Neural cell (in vitro differentiated cells): ENCODE measurements around the gene CCDC85C. TPM values are rescaled to one million over a fixed set of nuclear protein-coding genes. Genes with fewer than 3 reads are reported as not detected.

Experiments
- H2AFZ ChIP-seq: fragments of 200-600, 300-800 bp; sonication (generic), shearing (Covaris generic); 2 replicates; pipeline ENCODE4 v1.6.0; 2014; ENCODE audit warnings: low read depth, mild to moderate bottlenecking, antibody characterized with exemption, low read length, moderate library complexity
- H3F3A ChIP-seq: fragments of 200-600 bp; shearing (Covaris generic); 2 replicates; pipeline ENCODE4 v1.6.1; 2016; ENCODE audit warnings: mild to moderate bottlenecking, moderate library complexity, mixed read lengths, antibody characterized with exemption, low read length; ENCODE audit not compliant: insufficient read depth, poor library complexity, severe bottlenecking
- H3K27ac ChIP-seq: fragments of 200-600, 300-800 bp; sonication (generic), shearing (Covaris generic); 2 replicates; pipeline ENCODE4 v1.5.1; 2014; ENCODE audit warnings: mild to moderate bottlenecking, low read length, moderate library complexity
- H3K27me3 ChIP-seq: fragments of 300-800, 200-600 bp; sonication (generic), shearing (Covaris generic); 2 replicates; pipeline ENCODE4 v1.6.0; 2014; ENCODE audit warnings: mild to moderate bottlenecking, low read depth, low read length, moderate library complexity; ENCODE audit not compliant: insufficient read depth
- H3K36me3 ChIP-seq: fragments of 300-800, 200-600 bp; sonication (generic), shearing (Covaris generic); 2 replicates; pipeline ENCODE4 v1.5.1; 2014; ENCODE audit warnings: mild to moderate bottlenecking, antibody characterized with exemption, low read length, moderate library complexity; ENCODE audit not compliant: insufficient read depth
- H3K4me2 ChIP-seq: fragments of 300-800, 200-600 bp; sonication (generic), shearing (Covaris generic); 2 replicates; pipeline ENCODE4 v1.6.0; 2014; ENCODE audit warnings: mild to moderate bottlenecking, low read length
- H3K4me3 ChIP-seq: fragments of 300-800, 200-600 bp; sonication (generic), shearing (Covaris generic); 2 replicates; pipeline ENCODE4 v1.5.1; 2014; ENCODE audit warnings: mild to moderate bottlenecking, low read length, moderate library complexity
- H3K79me2 ChIP-seq: fragments of 200-600 bp; shearing (Covaris generic); replicated peaks from 2 replicates; pipeline ENCODE4 v1.6.0; 2014; ENCODE audit warnings: mild to moderate bottlenecking, low read length, moderate library complexity; ENCODE audit not compliant: insufficient read depth
- H3K9ac ChIP-seq: fragments of 300-800, 200-600 bp; sonication (generic), shearing (Covaris generic); 2 replicates; pipeline ENCODE4 v1.6.1; 2016; ENCODE audit warnings: mild to moderate bottlenecking, low read length, mixed read lengths
- H3K9me2 ChIP-seq: fragments of 200-600 bp; shearing (Covaris generic); 2 replicates; pipeline ENCODE4 v1.6.1; 2016; ENCODE audit warnings: mild to moderate bottlenecking, low read length, mixed read lengths; ENCODE audit not compliant: insufficient read depth
- H3K9me3 ChIP-seq: fragments of 200-600, 300-800 bp; sonication (generic), shearing (Covaris generic); 2 replicates; pipeline ENCODE4 v1.6.1; 2016; ENCODE audit warnings: mild to moderate bottlenecking, mixed run types, low read length, moderate library complexity, mixed read lengths
- H4K20me1 ChIP-seq: fragments of 200-600 bp; shearing (Covaris generic); 2 replicates; pipeline ENCODE4 v1.6.1; 2016; ENCODE audit warnings: mild to moderate bottlenecking, mixed run types; ENCODE audit not compliant: insufficient read depth
- CTCF ChIP-seq: fragments of 450-650 bp; IDR thresholded peaks from 2 replicates; pipeline ENCODE4 v1.5.1; 2014; ENCODE audit warnings: antibody characterized with exemption, mild to moderate bottlenecking, moderate library complexity; ENCODE audit not compliant: poor library complexity, severe bottlenecking
- EP300 ChIP-seq: fragments of 450-650 bp; conservative IDR thresholded peaks from 2 replicates; pipeline ENCODE4 v1.6.1; 2014; ENCODE audit warnings: antibody characterized with exemption, mild to moderate bottlenecking, moderate library complexity; ENCODE audit not compliant: poor library complexity, severe bottlenecking
- MXI1 ChIP-seq: fragments of 450-650 bp; conservative IDR thresholded peaks from 2 replicates; pipeline ENCODE4 v1.6.1; 2014; ENCODE audit warnings: antibody characterized with exemption, mild to moderate bottlenecking; ENCODE audit not compliant: poor library complexity, severe bottlenecking
- POLR2AphosphoS5 ChIP-seq: IDR thresholded peaks from 2 replicates; pipeline ENCODE4 v1.6.1; 2012
- RAD21 ChIP-seq: fragments of 450-650 bp; conservative IDR thresholded peaks from 2 replicates; pipeline ENCODE4 v1.6.1; 2014; ENCODE audit warnings: antibody characterized with exemption, mild to moderate bottlenecking, moderate library complexity
- REST ChIP-seq: IDR thresholded peaks from 2 replicates; pipeline ENCODE4 v1.6.1; 2012; ENCODE audit warnings: borderline replicate concordance
- TAF1 ChIP-seq: IDR thresholded peaks from 2 replicates; pipeline ENCODE4 v1.6.1; 2012; ENCODE audit warnings: low read depth
- polyA plus RNA-seq: library from polyadenylated mRNA; depleted of rRNA; stranded (reverse); fragments of >200 nt; gene quantifications from 2 replicates; pipeline ENCODE4 v1.2.3, GENCODE V29; 2014

Gene CCDC85C
- polyA plus RNA-seq, 1 donor from 2014 or later, result 24.8 TPM

- Histone ChIP-seq H3K9me2 (no peaks in the 10 kb centered on the region), H3K4me2 (no peak overlapping the region), H3K79me2 (peaks cover 10% of the 10 kb centered on the region), H3K27ac (no peak overlapping the region), H3K4me3 (no peak overlapping the region), H2AFZ (no peak overlapping the region), H4K20me1 (no peaks in the 10 kb centered on the region), H3F3A (no peaks in the 10 kb centered on the region), H3K36me3 (no peaks in the 10 kb centered on the region), H3K27me3 (no peaks in the 10 kb centered on the region), H3K9ac (no peak overlapping the region), H3K9me3 (no peaks in the 10 kb centered on the region)
- TF ChIP-seq EP300 (no peak), MXI1 (no peak), CTCF (no peak), TAF1 (no peak)
Observed at GRCh38 chr14:99584823-99585222, 19.2 kb downstream of the CCDC85C start.

GRCh38 chr14:99581938-99582337 lies 22.1 kb downstream of the CCDC85C start:
- Histone ChIP-seq H3K9ac (no peak overlapping the region), H4K20me1 (no peaks in the 10 kb centered on the region), H2AFZ (no peak overlapping the region), H3F3A (no peaks in the 10 kb centered on the region), H3K36me3 (no peaks in the 10 kb centered on the region), H3K9me3 (no peaks in the 10 kb centered on the region), H3K79me2 (peaks cover 7% of the 10 kb centered on the region), H3K27me3 (no peaks in the 10 kb centered on the region), H3K4me2 (no peak overlapping the region), H3K27ac (no peak overlapping the region), H3K9me2 (no peaks in the 10 kb centered on the region), H3K4me3 (no peak overlapping the region)
- TF ChIP-seq REST (no peak), EP300 (no peak), POLR2AphosphoS5 (no peak), TAF1 (no peak), RAD21 (no peak)

- H3K36me3 ChIP-seq, result no peaks in the 10 kb centered on the region
- no peaks in the 10 kb centered on the region for H3K9me3 ChIP-seq
- no peaks in the 10 kb centered on the region for H3K27me3 ChIP-seq
- H3K79me2 ChIP-seq, result peaks cover 1% of the 10 kb centered on the region
- H3K4me2 ChIP-seq, result no peak overlapping the region
- H3K4me3 ChIP-seq, result no peak overlapping the region
- no peaks in the 10 kb centered on the region for H3K9me2 ChIP-seq
- H3F3A ChIP-seq, result no peaks in the 10 kb centered on the region
- no peak overlapping the region for H2AFZ ChIP-seq
- H4K20me1 ChIP-seq, result no peaks in the 10 kb centered on the region
- no peak overlapping the region for H3K9ac ChIP-seq
- no peak overlapping the region for H3K27ac ChIP-seq
- TF ChIP-seq EP300 (no peak), REST (no peak)
Observed at GRCh38 chr14:99581374-99581773, 22.6 kb downstream of the CCDC85C start.
